C4-2B (cell line): Measurements from ENCODE around the gene EMX2.

Experiments
- H3K27ac ChIP-seq: fragments of 450-650 bp; 2 replicates; pipeline ENCODE4 v1.5.1; 2017
- ZFX ChIP-seq: fragments of 450-650 bp; IDR thresholded peaks from 2 replicates; pipeline ENCODE4 v1.6.1; 2017
- TF ChIP-seq, protein P1 (sequence below): fragments of 450-650 bp; conservative IDR thresholded peaks from 2 replicates; pipeline ENCODE4 v1.5.1; 2017; ENCODE audit warnings: mild to moderate bottlenecking

EMX2 gene

DNA sequence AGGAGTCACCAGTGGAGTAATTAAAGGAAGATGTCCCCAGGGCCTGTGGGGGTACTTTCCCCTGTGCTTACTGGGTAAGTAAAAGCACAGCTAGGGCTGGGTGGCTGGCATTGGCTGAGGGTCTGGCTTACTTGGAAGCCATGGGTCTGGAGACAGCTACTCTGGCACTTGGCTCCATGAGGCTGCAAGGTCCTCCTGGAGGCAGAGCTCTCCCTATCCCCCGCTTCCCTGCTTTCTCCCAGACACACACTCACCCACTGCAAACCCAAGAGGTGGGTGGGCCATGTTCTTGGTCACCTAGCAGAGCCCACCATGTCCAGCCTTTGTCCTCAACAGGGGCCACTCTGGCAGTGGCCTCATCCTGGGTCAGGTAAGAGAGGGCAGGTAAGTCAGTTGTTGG lies 13.3 kb downstream of the EMX2 start:
- H3K27ac ChIP-seq = no peak overlapping the region
- TF ChIP-seq, protein P1, sequence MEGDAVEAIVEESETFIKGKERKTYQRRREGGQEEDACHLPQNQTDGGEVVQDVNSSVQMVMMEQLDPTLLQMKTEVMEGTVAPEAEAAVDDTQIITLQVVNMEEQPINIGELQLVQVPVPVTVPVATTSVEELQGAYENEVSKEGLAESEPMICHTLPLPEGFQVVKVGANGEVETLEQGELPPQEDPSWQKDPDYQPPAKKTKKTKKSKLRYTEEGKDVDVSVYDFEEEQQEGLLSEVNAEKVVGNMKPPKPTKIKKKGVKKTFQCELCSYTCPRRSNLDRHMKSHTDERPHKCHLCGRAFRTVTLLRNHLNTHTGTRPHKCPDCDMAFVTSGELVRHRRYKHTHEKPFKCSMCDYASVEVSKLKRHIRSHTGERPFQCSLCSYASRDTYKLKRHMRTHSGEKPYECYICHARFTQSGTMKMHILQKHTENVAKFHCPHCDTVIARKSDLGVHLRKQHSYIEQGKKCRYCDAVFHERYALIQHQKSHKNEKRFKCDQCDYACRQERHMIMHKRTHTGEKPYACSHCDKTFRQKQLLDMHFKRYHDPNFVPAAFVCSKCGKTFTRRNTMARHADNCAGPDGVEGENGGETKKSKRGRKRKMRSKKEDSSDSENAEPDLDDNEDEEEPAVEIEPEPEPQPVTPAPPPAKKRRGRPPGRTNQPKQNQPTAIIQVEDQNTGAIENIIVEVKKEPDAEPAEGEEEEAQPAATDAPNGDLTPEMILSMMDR = no peak
- no peak for TF ChIP-seq ZFX

DNA sequence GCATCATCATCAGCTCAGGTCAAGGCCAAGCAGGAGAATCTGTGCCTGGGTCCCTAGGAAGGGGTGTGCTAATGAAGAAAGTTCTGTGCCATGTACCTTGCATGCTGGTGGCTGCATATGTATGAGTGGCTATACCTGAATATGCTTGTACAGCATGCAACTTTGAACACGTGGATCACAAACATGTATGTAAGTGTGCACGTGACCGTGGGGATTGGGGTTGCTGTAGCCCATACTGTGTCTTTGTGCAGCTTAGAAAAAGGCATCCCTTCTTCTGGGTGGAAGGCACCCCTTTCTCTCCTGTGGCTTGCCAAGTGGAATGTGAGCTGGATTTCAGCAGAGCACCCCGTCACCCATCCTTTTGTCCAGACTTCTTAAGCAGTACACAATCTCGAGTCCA lies 13.8 kb downstream of the EMX2 start:
- no peak for TF ChIP-seq ZFX
- TF ChIP-seq, protein P1 = no peak
- H3K27ac ChIP-seq = no peak overlapping the region

- H3K27ac ChIP-seq = no peak overlapping the region
- TF ChIP-seq, protein P1 = no peak
- no peak for TF ChIP-seq ZFX
Observed at GRCh38 chr10:117559712-117560111, 17.2 kb downstream of the EMX2 start.

GRCh38 chr10:117560942-117561341 lies 18.4 kb downstream of the EMX2 start:
- no peak overlapping the region for H3K27ac ChIP-seq
- TF ChIP-seq, protein P1 = no peak
- no peak for TF ChIP-seq ZFX

GRCh38 chr10:117562220-117562619 lies 19.7 kb downstream of the EMX2 start:
- no peak for TF ChIP-seq ZFX
- no peak overlapping the region for H3K27ac ChIP-seq

- TF ChIP-seq, protein P1 = no peak
- no peak for TF ChIP-seq ZFX
- H3K27ac ChIP-seq = no peak overlapping the region
Observed at GRCh38 chr10:117562896-117563737, 20.6 kb downstream of the EMX2 start.

- H3K27ac ChIP-seq = no peak overlapping the region
- TF ChIP-seq, protein P1 = no peak
- TF ChIP-seq ZFX = no peak
Observed at GRCh38 chr10:117563780-117564179, 21.2 kb downstream of the EMX2 start.

DNA sequence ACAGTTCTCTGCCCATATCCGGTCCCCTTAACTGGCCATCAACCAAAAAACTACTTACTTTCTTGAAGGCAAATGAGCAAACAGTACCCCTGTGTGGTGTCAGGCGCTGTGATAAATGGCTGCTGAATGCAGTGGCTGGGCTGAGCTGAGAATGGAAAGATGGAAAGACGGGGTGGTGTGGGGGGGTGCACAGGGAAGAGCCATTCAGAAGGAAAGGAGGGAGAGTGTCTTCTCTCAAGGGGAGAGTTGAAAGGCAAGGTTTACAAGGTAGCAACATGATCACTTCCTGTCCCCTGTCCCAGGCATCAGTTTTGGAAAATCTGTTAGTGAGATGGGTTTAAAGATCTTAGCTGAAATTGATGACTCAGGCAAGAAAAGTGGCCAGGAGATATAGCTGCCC lies 22.5 kb downstream of the EMX2 start:
- H3K27ac ChIP-seq = no peak overlapping the region
- TF ChIP-seq, protein P1 = no peak
- no peak for TF ChIP-seq ZFX
